GM12878 (cell line): ENCODE results near the gene NOP10. TPM values are rescaled to one million over a fixed set of nuclear protein-coding genes. Genes with fewer than 3 reads are reported as not detected.

Experiments used
- EGR1 ChIP-seq, 2 experiments: IDR thresholded peaks; 1 replicate in 1 of 2; 2 replicates in 1 of 2; pipeline ENCODE4 v1.6.1; 2011 to 2012; ENCODE audit warnings: low read depth in 2 of 2, low read length in 2 of 2, borderline replicate concordance in 1 of 2, mild to moderate bottlenecking in 1 of 2, moderate library complexity in 1 of 2
- ETV6 ChIP-seq, 2 experiments: fragments of 450-650 bp in 1 of 2; IDR thresholded peaks in 1 of 2; conservative IDR thresholded peaks in 1 of 2; 2 replicates each; pipeline ENCODE4 v1.6.1; 2014; ENCODE audit warnings: antibody characterized with exemption in 1 of 2, borderline replicate concordance in 1 of 2, low read depth in 1 of 2, mild to moderate bottlenecking in 1 of 2, moderate library complexity in 1 of 2
- FOXK2 ChIP-seq: fragments of 450-650 bp; IDR thresholded peaks from 2 replicates; pipeline ENCODE4 v1.6.1; 2017; ENCODE audit warnings: mild to moderate bottlenecking, moderate library complexity
- FOXM1 ChIP-seq: IDR thresholded peaks from 2 replicates; pipeline ENCODE4 v1.6.1; 2012; ENCODE audit warnings: low read depth, mild to moderate bottlenecking, inconsistent platforms, low read length, moderate library complexity
- GABPA ChIP-seq: IDR thresholded peaks from 2 replicates; pipeline ENCODE4 v1.6.1; 2014; ENCODE audit warnings: antibody characterized with exemption, low read depth, mild to moderate bottlenecking, inconsistent platforms
- IKZF1 ChIP-seq: fragments of 450-650 bp; conservative IDR thresholded peaks from 2 replicates; pipeline ENCODE4 v1.6.1; 2017; ENCODE audit warnings: antibody characterized with exemption, mild to moderate bottlenecking
- IKZF2 ChIP-seq, 2 experiments: fragments of 450-650 bp; IDR thresholded peaks; 2 replicates each; pipeline ENCODE4 v1.6.1; 2017; ENCODE audit warnings: mild to moderate bottlenecking in 2 of 2, moderate library complexity in 2 of 2
- MAX ChIP-seq: IDR thresholded peaks from 2 replicates; pipeline ENCODE4 v1.6.1; 2012; ENCODE audit warnings: low read depth, low read length, improper control_type of control experiment
- MLLT1 ChIP-seq: fragments of 450-650 bp; IDR thresholded peaks from 2 replicates; pipeline ENCODE4 v1.6.1; 2016; ENCODE audit warnings: mild to moderate bottlenecking
- MTA2 ChIP-seq: fragments of 450-650 bp; IDR thresholded peaks from 2 replicates; pipeline ENCODE4 v1.6.1; 2016; ENCODE audit warnings: low read depth, mild to moderate bottlenecking, moderate library complexity
- MTA3 ChIP-seq: IDR thresholded peaks from 2 replicates; pipeline ENCODE4 v1.6.1; 2012; ENCODE audit warnings: low read length, inconsistent platforms, borderline replicate concordance
- MXI1 ChIP-seq: fragments of 150-350 bp; IDR thresholded peaks from 2 replicates; pipeline ENCODE4 v1.6.1; 2011; ENCODE audit warnings: low read depth, mild to moderate bottlenecking, inconsistent platforms, low read length, improper control_type of control experiment
- PBX3 ChIP-seq: IDR thresholded peaks from 2 replicates; pipeline ENCODE4 v1.6.1; 2011; ENCODE audit warnings: mild to moderate bottlenecking, low read depth, low read length, moderate library complexity; ENCODE audit not compliant: insufficient replicate concordance
- PML ChIP-seq: IDR thresholded peaks from 2 replicates; pipeline ENCODE4 v1.6.1; 2012; ENCODE audit warnings: low read length, inconsistent platforms
- RAD51 ChIP-seq: fragments of 450-650 bp; IDR thresholded peaks from 2 replicates; pipeline ENCODE4 v1.6.1; 2016; ENCODE audit warnings: moderate library complexity, mild to moderate bottlenecking, inconsistent platforms
- RELB ChIP-seq: fragments of 450-650 bp; IDR thresholded peaks from 2 replicates; pipeline ENCODE4 v1.6.1; 2017; ENCODE audit warnings: low read depth, mild to moderate bottlenecking, moderate library complexity
- SIN3A ChIP-seq: IDR thresholded peaks from 2 replicates; pipeline ENCODE4 v1.6.1; 2012; ENCODE audit warnings: low read depth, low read length, improper control_type of control experiment
- SMAD5 ChIP-seq: IDR thresholded peaks from 2 replicates; pipeline ENCODE4 v1.6.1; 2016; ENCODE audit warnings: antibody characterized with exemption, low read depth
- SMARCA5 ChIP-seq: fragments of 450-650 bp; IDR thresholded peaks from 2 replicates; pipeline ENCODE4 v1.6.1; 2017; ENCODE audit warnings: mild to moderate bottlenecking
- USF1 ChIP-seq: IDR thresholded peaks from 2 replicates; pipeline ENCODE4 v1.6.1; 2011; ENCODE audit warnings: borderline replicate concordance, low read depth, mild to moderate bottlenecking, moderate library complexity, mixed read lengths, low read length; ENCODE audit not compliant: insufficient read depth; ENCODE audit errors: extremely low read length
- ZNF207 ChIP-seq: fragments of 450-650 bp; IDR thresholded peaks from 2 replicates; pipeline ENCODE4 v1.6.1; 2014; ENCODE audit warnings: antibody characterized with exemption, mild to moderate bottlenecking, borderline replicate concordance
- ZNF384 ChIP-seq: IDR thresholded peaks from 2 replicates; pipeline ENCODE4 v1.6.1; 2012; ENCODE audit warnings: low read depth, mild to moderate bottlenecking, low read length, improper control_type of control experiment, borderline replicate concordance
- polyA plus RNA-seq, 11 experiments: library from polyadenylated mRNA; depleted of rRNA in 4 of 11; unstranded in 6 of 11; stranded (reverse) in 5 of 11; fragments of >200 nt; fragmentation: Nextera tagmentation in 4 of 11; fragmentation: Illumina TruSeq in 1 of 11; extraction: Ambion mirVana in 4 of 11; extraction: Trizol in 1 of 11; gene quantifications; 1 replicate in 1 of 11; 2 replicates in 10 of 11; pipeline versions ENCODE4 v1.2.1 to v1.2.3, GENCODE V29; 2011 to 2016; ENCODE audit warnings: inconsistent platforms in 2 of 11, missing spikeins in 2 of 11, low read depth in 1 of 11
- total RNA-seq, 4 experiments: library from RNA; depleted of rRNA in 3 of 4; stranded (reverse); fragments of >200 nt in 3 of 4; fragmentation: Illumina TruSeq in 1 of 4; extraction: Trizol in 1 of 4; gene quantifications; 2 replicates each; pipeline versions ENCODE4 v1.2.1 to v1.2.3, GENCODE V29; 2013 to 2021
- TF ChIP-seq, protein P1 (sequence below): IDR thresholded peaks from 2 replicates; pipeline ENCODE4 v1.6.1; 2011; ENCODE audit warnings: low read depth, mild to moderate bottlenecking, low read length, moderate library complexity, borderline replicate concordance; ENCODE audit errors: extremely low read depth

NOP10 gene
- total and polyA plus RNA-seq, 10 of the 15 experiments (the other 5 are each of a cell fraction or from before 2014, with no cell fraction given): 225 to 1,778 (median 537) TPM

DNA sequence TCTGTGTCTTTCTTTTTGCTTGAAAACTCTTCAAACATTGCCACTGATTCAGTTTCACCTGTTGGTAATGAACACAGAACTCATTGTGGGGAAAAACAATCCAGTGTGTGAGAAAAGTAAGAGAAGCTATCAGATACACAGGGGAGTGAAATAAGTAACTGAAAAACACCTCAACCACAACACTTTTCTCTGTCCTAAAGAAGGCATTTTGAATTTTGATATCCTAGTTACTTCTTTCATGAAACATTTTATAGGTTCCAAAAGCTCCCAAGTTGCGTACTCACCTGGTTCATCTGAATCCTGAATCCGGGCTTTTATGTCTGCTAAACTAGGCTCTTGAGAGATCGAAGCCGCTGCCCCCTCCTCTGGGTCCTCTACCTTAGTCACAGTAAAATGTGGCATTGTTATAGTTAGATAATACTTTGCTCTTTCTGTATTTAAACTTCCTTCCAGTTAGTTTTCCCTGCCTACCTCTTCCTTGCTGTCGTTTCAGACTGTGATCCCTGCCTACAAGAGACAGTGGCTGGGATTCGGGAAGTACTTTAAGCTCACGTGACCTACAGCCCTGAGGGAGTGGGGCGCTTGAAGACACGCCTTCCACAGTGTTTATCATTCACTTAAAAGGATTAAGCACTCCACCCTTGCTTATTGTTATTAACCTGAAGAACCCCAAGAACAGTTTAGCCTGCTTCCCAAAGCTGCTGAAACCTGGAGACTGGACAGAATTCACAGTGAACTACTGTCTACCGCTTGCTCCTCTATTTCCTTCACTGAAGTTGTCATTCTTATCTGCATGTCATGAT is 24.5 kb downstream of the NOP10 start (continued):
- TF ChIP-seq ZNF384 (no peak), SMAD5 (no peak), MAX (peak; percentile 60; the same call in 1 of the 2 replicates), MTA3 (peak; percentile 73; the same call in 1 of the 2 replicates), IKZF2 (IDR thresholded peaks at IDR 0.05) (peak; percentile 60 to 73; a peak in 3 of 4 replicates), ZNF207 (no peak), IKZF1 (peak; percentile 73), PML (peak; percentile 36; the same call in 1 of the 2 replicates), PBX3 (no peak), MXI1 (peak; percentile 25), FOXK2 (no peak), GABPA (no peak), RELB (peak; percentile 74), USF1 (peak; percentile 86), MTA2 (0 out of 2 replicates have a peak, but pooled peaks have one; percentile 6), ETV6 (conservative IDR thresholded peaks at IDR 0.05 in 1 of 2, IDR thresholded peaks at IDR 0.05 in 1 of 2; ENCODE audit: borderline replicate concordance in 1 of 2, low read depth in 1 of 2) (no peak), MLLT1 (no peak), FOXM1 (0 out of 2 replicates have a peak, but pooled peaks have one; percentile 9), RAD51 (peak; percentile 97), SIN3A (peak; percentile 59; the same call in 1 of the 2 replicates), SMARCA5 (no peak), EGR1 (IDR thresholded peaks at IDR 0.05; ENCODE audit: borderline replicate concordance in 1 of 2, low read depth in 2 of 2, low read length in 2 of 2) (no peak)
- TF ChIP-seq, protein P1, sequence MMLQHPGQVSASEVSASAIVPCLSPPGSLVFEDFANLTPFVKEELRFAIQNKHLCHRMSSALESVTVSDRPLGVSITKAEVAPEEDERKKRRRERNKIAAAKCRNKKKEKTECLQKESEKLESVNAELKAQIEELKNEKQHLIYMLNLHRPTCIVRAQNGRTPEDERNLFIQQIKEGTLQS: peak; percentile 74; the same call in 1 of the 2 replicates
